ENCODE measurements around the gene ABLIM2.

GRCh38 chr4:8089862-8090261, 68.8 kb downstream of the ABLIM2 start:
- TF ChIP-seq CTCF (IDR thresholded peaks at IDR 0.05; ENCODE audit: insufficient read depth, low read length, poor library complexity, severe bottlenecking) (no peak), EZH2phosphoT487 (conservative IDR thresholded peaks at IDR 0.05; ENCODE audit: low read length) (no peak)
